HL-60 (cell line): ENCODE results near the gene LSM12.

Experiments
- DNase-seq, 2 experiments: peaks; one replicate each; pipeline ENCODE4 v3.0.0-alpha.2; 2010 to 2020; ENCODE audit warnings: low read depth in 1 of 2, low spot score in 1 of 2
- H3K27ac ChIP-seq: fragments of 250-450 bp; sonication (Bioruptor Pico); replicated peaks from 2 replicates; pipeline ENCODE4 v1.5.1; 2020; ENCODE audit warnings: mild to moderate bottlenecking, moderate library complexity
- H3K27me3 ChIP-seq: fragments of 250-450 bp; sonication (Bioruptor Pico); 2 replicates; pipeline ENCODE4 v1.5.1; 2021; ENCODE audit warnings: mild to moderate bottlenecking, moderate library complexity; ENCODE audit not compliant: insufficient read depth, poor library complexity, severe bottlenecking
- H3K4me3 ChIP-seq: replicated peaks from 2 replicates; pipeline ENCODE4 v1.5.1; 2011; ENCODE audit warnings: mild to moderate bottlenecking, control low read depth, low read length; ENCODE audit not compliant: insufficient read depth
- CTCF ChIP-seq: IDR thresholded peaks from one replicate; pipeline ENCODE4 v1.5.1; 2011; ENCODE audit warnings: low read length, control low read depth, inconsistent platforms; ENCODE audit not compliant: insufficient read depth
- GABPA ChIP-seq: IDR thresholded peaks from 2 replicates; pipeline ENCODE4 v1.6.1; 2012; ENCODE audit warnings: low read depth
- POLR2AphosphoS5 ChIP-seq: IDR thresholded peaks from 2 replicates; pipeline ENCODE4 v1.6.1; 2012; ENCODE audit warnings: low read depth
- REST ChIP-seq: IDR thresholded peaks from 2 replicates; pipeline ENCODE4 v1.6.1; 2012; ENCODE audit warnings: low read depth; ENCODE audit not compliant: insufficient replicate concordance
- SPI1 ChIP-seq: IDR thresholded peaks from 2 replicates; pipeline ENCODE4 v1.6.1; 2012; ENCODE audit warnings: low read depth, mild to moderate bottlenecking, borderline replicate concordance

LSM12 gene

DNA sequence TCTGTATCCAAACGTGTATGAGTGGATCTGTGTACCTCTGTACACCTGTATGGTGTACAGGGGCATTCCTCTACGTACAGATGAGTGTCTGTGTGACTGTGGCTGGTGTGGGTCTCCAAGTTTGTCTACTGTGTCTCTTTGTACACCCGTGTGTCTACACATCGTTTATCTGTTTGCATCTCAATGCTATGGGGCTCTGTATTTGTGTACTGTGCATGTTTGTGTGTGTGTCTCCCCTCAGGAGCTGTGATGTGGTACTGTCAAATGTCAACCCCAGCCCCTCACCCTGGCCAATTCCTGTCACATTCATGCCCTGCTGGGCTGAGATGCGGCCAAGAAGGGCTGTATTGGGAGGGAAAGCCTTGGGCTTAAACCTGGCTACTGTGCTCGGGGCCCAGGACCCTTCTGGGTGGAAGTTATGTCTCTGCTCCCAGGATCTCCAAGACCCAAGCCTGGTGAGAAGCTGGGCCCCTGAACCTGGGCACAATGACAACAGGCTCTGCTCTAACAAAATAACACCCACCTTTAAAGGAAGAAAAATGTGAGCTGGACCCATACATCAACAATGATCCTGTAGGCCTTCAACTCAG, 65.5 kb downstream of the LSM12 start:
- Histone ChIP-seq H3K27ac (no peak overlapping the region), H3K27me3 (peaks cover 34% of the 10 kb centered on the region), H3K4me3 (no peak overlapping the region)
- TF ChIP-seq SPI1 (no peak), GABPA (no peak), CTCF (no peak), REST (no peak), POLR2AphosphoS5 (no peak)
- no peak for DNase-seq

DNA sequence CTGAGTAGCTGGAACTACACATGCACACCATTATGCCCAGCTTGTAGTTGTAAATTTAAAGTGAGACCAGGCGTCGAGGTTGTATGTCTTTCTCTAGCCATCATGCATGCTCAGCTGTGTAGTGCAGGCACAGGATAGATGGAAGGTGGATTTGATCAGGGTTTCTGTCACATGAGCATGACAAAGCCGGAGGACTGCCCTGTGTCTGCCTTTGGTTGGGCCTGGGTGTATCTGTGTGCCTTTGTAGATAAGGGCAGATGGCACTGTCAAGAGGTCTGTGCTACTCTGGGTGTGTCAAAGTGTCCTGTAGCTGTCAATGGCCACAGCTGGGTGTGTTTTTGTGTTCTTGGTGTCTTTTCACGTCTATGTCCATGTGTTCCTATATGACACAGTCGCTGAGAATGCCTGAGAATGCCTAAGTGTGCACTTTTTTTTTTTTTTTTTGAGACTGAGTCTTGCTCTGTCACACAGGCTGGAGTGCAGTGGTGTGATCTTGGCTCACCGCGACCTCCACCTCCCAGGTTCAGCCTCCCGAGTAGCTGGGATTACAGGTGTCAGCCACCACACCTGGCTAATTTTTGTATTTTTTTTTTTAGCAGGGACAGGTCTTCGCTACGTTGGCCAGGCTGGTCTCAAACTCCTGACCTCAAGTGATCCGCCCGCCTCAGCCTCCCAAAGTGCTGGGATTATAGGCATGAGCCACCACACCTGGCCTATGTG, 66.2 kb downstream of the LSM12 start:
- DNase-seq: no peak
- Histone ChIP-seq H3K4me3 (no peak overlapping the region), H3K27ac (no peak overlapping the region), H3K27me3 (peaks cover 31% of the 10 kb centered on the region)
- TF ChIP-seq POLR2AphosphoS5 (no peak), GABPA (no peak), REST (no peak), SPI1 (no peak), CTCF (no peak)

DNA sequence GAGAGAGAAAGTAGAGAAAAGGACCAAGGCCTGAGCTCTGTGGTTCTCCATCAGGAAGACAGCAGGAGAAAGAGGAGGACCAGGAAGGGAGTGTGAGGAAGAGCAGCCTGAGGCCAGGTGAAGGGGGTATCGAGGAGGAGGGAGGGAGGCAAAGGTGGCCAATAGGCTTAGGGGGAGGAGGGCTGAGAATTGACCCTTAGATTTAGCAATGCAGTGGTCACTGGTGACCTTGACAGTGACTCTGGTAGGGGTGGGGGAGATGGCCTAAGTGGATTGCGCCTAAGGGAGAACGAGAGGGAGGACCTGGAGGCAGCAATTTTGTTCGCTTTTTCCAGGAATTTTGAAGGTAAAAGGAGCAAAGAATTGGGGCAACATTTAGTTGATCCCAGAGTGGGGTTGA, 67.4 kb downstream of the LSM12 start:
- no peak for TF ChIP-seq REST
- no peak for TF ChIP-seq POLR2AphosphoS5
- TF ChIP-seq SPI1: no peak
- TF ChIP-seq CTCF: no peak
- no peak for TF ChIP-seq GABPA
- no peak overlapping the region for H3K27ac ChIP-seq
- peaks cover 35% of the 10 kb centered on the region for H3K27me3 ChIP-seq
- DNase-seq: no peak
- no peak overlapping the region for H3K4me3 ChIP-seq
